HepG2 (cell line): ENCODE results near the gene ZFAND2A. TPM values are rescaled to one million over a fixed set of nuclear protein-coding genes. Genes with fewer than 3 reads are reported as not detected.

Experiments used
- ELF4 ChIP-seq: sonication (generic); formaldehyde crosslinking; IDR thresholded peaks from 2 replicates; pipeline ENCODE4 v1.5.0; 2020; ENCODE audit warnings: missing genetic modification reagents, mild to moderate bottlenecking, moderate library complexity, borderline replicate concordance
- HCFC1 ChIP-seq: fragments of 150-350 bp; IDR thresholded peaks from 2 replicates; pipeline ENCODE4 v1.6.1; 2014; ENCODE audit warnings: low read depth, low read length
- HMG20B ChIP-seq: conservative IDR thresholded peaks from 2 replicates; pipeline ENCODE4 v1.6.1; 2016; ENCODE audit warnings: missing genetic modification reagents, missing compliant biosample characterization
- HNRNPUL1 ChIP-seq: fragments of 200-400 bp; formaldehyde crosslinking; IDR thresholded peaks from 2 replicates; pipeline ENCODE4 v1.6.1; 2017; ENCODE audit warnings: low read depth, mild to moderate bottlenecking, low read length, moderate library complexity
- NFKB2 ChIP-seq: sonication (generic); formaldehyde crosslinking; IDR thresholded peaks from 2 replicates; pipeline ENCODE4 v1.4.0; 2020; ENCODE audit warnings: missing genetic modification reagents, borderline replicate concordance
- RAD21 ChIP-seq: fragments of 450-650 bp; formaldehyde crosslinking; IDR thresholded peaks from 2 replicates; pipeline ENCODE4 v1.5.0; 2020; ENCODE audit warnings: mild to moderate bottlenecking
- RXRB ChIP-seq: IDR thresholded peaks from 2 replicates; pipeline ENCODE4 v1.6.1; 2016; ENCODE audit warnings: borderline replicate concordance, missing genetic modification reagents, missing compliant biosample characterization
- XRCC5 ChIP-seq: fragments of 200-400 bp; formaldehyde crosslinking; optimal IDR thresholded peaks from 2 replicates; pipeline ENCODE3; 2017; ENCODE audit warnings: mild to moderate bottlenecking, low read length
- ZFP1 ChIP-seq: IDR thresholded peaks from 2 replicates; pipeline ENCODE4 v1.6.1; 2016
- ZNF12 ChIP-seq: sonication (generic); formaldehyde crosslinking; IDR thresholded peaks from 2 replicates; pipeline ENCODE4 v1.5.0; 2020; ENCODE audit warnings: missing genetic modification reagents
- ZNF205 ChIP-seq: IDR thresholded peaks from 2 replicates; pipeline ENCODE4 v1.6.1; 2018; ENCODE audit warnings: missing biosample characterization, missing genetic modification reagents
- ZNF496 ChIP-seq: sonication (generic); formaldehyde crosslinking; IDR thresholded peaks from 2 replicates; pipeline ENCODE4 v1.8.1; 2023; ENCODE audit warnings: mild to moderate bottlenecking, moderate library complexity, missing genetic modification reagents; ENCODE audit not compliant: insufficient replicate concordance
- ZNF674 ChIP-seq: sonication (generic); formaldehyde crosslinking; IDR thresholded peaks from 2 replicates; pipeline ENCODE4 v1.5.0; 2020; ENCODE audit warnings: low read depth, mild to moderate bottlenecking, missing genetic modification reagents
- ZNF7 ChIP-seq: IDR thresholded peaks from 2 replicates; pipeline ENCODE4 v1.6.1; 2016; ENCODE audit warnings: missing biosample characterization, missing genetic modification reagents
- ZNF720 ChIP-seq: sonication (generic); formaldehyde crosslinking; IDR thresholded peaks from 2 replicates; pipeline ENCODE4 v1.4.0; 2020; ENCODE audit warnings: missing genetic modification reagents
- ZNF780A ChIP-seq: sonication (generic); formaldehyde crosslinking; IDR thresholded peaks from 2 replicates; pipeline ENCODE4 v1.8.0; 2022; ENCODE audit warnings: mild to moderate bottlenecking, missing genetic modification reagents, moderate library complexity
- polyA plus RNA-seq, 8 experiments: library from polyadenylated mRNA; depleted of rRNA in 3 of 8; stranded (reverse) in 7 of 8; unstranded in 1 of 8; fragments of >200 nt; fragmentation: Illumina TruSeq in 4 of 8; extraction: Trizol in 4 of 8; gene quantifications; 2 replicates each; pipeline versions ENCODE4 v1.2.1 to v1.2.3, GENCODE V29; 2011 to 2016; ENCODE audit warnings: low read depth in 4 of 8, missing spikeins in 1 of 8, mixed read lengths in 1 of 8; ENCODE audit not compliant: insufficient read depth in 1 of 8
- total RNA-seq, 5 experiments: library from RNA; depleted of rRNA; stranded (reverse); fragments of >200 nt; fragmentation: Illumina TruSeq; extraction: Trizol; gene quantifications; 2 replicates each; pipeline ENCODE4 v1.2.3, GENCODE V29; 2016; ENCODE audit warnings: low read depth in 1 of 5
- TF ChIP-seq, protein P1 (sequence below): sonication (generic); formaldehyde crosslinking; IDR thresholded peaks from 2 replicates; pipeline ENCODE4 v1.9.0; 2021; ENCODE audit warnings: missing genetic modification reagents, borderline replicate concordance
- TF ChIP-seq, protein P2 (sequence below): fragments of 450-650 bp; IDR thresholded peaks from 2 replicates; pipeline ENCODE4 v1.6.1; 2017; ENCODE audit warnings: mild to moderate bottlenecking
- TF ChIP-seq, protein P3 (sequence below): sonication (generic); formaldehyde crosslinking; IDR thresholded peaks from 2 replicates; pipeline ENCODE4 v1.4.0; 2020; ENCODE audit warnings: mild to moderate bottlenecking, missing genetic modification reagents, borderline replicate concordance

Gene ZFAND2A
- total and polyA plus RNA-seq, 2 of the 13 experiments (the other 11 are each of a cell fraction or from before 2014, with no cell fraction given): 140 to 153 TPM

DNA sequence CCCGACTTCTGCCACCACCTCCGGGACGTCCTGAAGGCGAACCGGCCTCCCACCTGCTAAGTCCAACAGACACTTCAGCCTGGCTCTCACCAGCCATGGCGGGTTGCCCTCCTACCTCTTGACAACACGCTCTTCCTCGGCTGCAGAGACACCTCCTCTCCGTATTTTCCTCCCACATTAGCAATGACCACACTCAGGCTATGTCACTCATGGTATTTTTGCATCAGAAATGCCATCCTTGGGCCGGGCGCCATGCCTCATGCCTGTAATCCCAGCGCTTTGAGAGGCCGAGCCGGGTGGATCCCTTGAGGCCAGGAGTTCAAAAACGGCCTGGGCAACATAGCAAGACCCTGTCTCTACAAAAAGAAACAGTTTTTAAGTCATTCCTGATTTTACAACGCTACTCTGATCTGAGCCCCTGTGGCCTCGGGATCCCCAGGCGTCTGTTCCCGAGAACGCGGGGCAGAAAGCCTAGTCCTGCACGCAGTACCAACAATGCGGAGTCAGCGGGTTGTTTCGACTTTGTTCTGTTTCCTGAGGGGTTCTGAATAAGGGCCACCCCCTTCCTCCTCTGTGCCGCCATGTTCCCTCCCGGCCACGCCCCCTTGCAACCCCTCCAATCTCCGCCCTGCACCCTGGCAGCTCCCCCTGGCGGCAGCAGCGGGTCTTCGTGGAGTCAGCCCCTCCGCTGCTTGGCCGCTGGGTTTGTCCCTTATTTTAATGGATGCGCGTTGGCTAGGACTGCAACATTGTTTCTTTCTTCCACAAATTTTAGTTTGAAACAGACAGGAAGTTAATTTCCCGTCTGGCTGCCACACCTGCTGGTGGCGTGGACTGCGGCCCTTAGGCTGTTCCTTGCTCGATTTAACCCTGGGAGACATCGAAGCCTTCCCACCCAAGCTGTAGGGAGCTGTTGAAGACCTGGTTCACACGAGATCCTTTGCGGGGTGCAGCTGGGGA is 9.7 kb upstream of the ZFAND2A start (continued):
- TF ChIP-seq NFKB2 (CRISPR knock-in tag): peak; percentile 54; the same call in 1 of the 2 replicates
- TF ChIP-seq, protein P1, sequence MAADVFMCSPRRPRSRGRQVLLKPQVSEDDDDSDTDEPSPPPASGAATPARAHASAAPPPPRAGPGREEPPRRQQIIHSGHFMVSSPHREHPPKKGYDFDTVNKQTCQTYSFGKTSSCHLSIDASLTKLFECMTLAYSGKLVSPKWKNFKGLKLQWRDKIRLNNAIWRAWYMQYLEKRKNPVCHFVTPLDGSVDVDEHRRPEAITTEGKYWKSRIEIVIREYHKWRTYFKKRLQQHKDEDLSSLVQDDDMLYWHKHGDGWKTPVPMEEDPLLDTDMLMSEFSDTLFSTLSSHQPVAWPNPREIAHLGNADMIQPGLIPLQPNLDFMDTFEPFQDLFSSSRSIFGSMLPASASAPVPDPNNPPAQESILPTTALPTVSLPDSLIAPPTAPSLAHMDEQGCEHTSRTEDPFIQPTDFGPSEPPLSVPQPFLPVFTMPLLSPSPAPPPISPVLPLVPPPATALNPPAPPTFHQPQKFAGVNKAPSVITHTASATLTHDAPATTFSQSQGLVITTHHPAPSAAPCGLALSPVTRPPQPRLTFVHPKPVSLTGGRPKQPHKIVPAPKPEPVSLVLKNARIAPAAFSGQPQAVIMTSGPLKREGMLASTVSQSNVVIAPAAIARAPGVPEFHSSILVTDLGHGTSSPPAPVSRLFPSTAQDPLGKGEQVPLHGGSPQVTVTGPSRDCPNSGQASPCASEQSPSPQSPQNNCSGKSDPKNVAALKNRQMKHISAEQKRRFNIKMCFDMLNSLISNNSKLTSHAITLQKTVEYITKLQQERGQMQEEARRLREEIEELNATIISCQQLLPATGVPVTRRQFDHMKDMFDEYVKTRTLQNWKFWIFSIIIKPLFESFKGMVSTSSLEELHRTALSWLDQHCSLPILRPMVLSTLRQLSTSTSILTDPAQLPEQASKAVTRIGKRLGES (CRISPR knock-in tag): no peak
- TF ChIP-seq ZNF720 (CRISPR knock-in tag): no peak
- TF ChIP-seq HNRNPUL1: no peak
- TF ChIP-seq ZFP1 (CRISPR knock-in tag): no peak
- TF ChIP-seq, protein P2, sequence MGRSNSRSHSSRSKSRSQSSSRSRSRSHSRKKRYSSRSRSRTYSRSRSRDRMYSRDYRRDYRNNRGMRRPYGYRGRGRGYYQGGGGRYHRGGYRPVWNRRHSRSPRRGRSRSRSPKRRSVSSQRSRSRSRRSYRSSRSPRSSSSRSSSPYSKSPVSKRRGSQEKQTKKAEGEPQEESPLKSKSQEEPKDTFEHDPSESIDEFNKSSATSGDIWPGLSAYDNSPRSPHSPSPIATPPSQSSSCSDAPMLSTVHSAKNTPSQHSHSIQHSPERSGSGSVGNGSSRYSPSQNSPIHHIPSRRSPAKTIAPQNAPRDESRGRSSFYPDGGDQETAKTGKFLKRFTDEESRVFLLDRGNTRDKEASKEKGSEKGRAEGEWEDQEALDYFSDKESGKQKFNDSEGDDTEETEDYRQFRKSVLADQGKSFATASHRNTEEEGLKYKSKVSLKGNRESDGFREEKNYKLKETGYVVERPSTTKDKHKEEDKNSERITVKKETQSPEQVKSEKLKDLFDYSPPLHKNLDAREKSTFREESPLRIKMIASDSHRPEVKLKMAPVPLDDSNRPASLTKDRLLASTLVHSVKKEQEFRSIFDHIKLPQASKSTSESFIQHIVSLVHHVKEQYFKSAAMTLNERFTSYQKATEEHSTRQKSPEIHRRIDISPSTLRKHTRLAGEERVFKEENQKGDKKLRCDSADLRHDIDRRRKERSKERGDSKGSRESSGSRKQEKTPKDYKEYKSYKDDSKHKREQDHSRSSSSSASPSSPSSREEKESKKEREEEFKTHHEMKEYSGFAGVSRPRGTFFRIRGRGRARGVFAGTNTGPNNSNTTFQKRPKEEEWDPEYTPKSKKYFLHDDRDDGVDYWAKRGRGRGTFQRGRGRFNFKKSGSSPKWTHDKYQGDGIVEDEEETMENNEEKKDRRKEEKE: no peak
- peak; percentile 66 for TF ChIP-seq RXRB (CRISPR knock-in tag)
- TF ChIP-seq ZNF780A (CRISPR knock-in tag): no peak
- TF ChIP-seq, protein P3, sequence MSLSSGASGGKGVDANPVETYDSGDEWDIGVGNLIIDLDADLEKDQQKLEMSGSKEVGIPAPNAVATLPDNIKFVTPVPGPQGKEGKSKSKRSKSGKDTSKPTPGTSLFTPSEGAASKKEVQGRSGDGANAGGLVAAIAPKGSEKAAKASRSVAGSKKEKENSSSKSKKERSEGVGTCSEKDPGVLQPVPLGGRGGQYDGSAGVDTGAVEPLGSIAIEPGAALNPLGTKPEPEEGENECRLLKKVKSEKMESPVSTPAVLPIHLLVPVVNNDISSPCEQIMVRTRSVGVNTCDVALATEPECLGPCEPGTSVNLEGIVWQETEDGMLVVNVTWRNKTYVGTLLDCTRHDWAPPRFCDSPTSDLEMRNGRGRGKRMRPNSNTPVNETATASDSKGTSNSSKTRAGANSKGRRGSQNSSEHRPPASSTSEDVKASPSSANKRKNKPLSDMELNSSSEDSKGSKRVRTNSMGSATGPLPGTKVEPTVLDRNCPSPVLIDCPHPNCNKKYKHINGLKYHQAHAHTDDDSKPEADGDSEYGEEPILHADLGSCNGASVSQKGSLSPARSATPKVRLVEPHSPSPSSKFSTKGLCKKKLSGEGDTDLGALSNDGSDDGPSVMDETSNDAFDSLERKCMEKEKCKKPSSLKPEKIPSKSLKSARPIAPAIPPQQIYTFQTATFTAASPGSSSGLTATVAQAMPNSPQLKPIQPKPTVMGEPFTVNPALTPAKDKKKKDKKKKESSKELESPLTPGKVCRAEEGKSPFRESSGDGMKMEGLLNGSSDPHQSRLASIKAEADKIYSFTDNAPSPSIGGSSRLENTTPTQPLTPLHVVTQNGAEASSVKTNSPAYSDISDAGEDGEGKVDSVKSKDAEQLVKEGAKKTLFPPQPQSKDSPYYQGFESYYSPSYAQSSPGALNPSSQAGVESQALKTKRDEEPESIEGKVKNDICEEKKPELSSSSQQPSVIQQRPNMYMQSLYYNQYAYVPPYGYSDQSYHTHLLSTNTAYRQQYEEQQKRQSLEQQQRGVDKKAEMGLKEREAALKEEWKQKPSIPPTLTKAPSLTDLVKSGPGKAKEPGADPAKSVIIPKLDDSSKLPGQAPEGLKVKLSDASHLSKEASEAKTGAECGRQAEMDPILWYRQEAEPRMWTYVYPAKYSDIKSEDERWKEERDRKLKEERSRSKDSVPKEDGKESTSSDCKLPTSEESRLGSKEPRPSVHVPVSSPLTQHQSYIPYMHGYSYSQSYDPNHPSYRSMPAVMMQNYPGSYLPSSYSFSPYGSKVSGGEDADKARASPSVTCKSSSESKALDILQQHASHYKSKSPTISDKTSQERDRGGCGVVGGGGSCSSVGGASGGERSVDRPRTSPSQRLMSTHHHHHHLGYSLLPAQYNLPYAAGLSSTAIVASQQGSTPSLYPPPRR (CRISPR knock-in tag): peak; percentile 50; the same call in 1 of the 2 replicates
- TF ChIP-seq ZNF205 (CRISPR knock-in tag): peak; percentile 70
- no peak for TF ChIP-seq ZNF496
- 0 out of 2 replicates have a peak, but pooled peaks have one; percentile 12 for TF ChIP-seq HMG20B (CRISPR knock-in tag)
- TF ChIP-seq ZNF7 (CRISPR knock-in tag): no peak
- peak; percentile 98 for TF ChIP-seq XRCC5
- TF ChIP-seq RAD21 (CRISPR knock-in tag): peak; percentile 80
- TF ChIP-seq ELF4: peak; percentile 68; the same call in 1 of the 2 replicates
- TF ChIP-seq ZNF674: no peak
- peak; percentile 48; the same call in 1 of the 2 replicates for TF ChIP-seq ZNF12
- no peak for TF ChIP-seq HCFC1
